AG09309 (cell line): ENCODE data around the gene RAP1GAP.

Experiments used
- DNase-seq: peaks from one replicate; pipeline ENCODE4 v3.0.0-alpha.2; 2010; ENCODE audit warnings: low read depth
- H3K4me3 ChIP-seq: 2 replicates; pipeline ENCODE4 v1.5.1; 2011; ENCODE audit warnings: mild to moderate bottlenecking, low read depth, low read length, moderate library complexity; ENCODE audit not compliant: control insufficient read depth
- CTCF ChIP-seq: IDR thresholded peaks from 2 replicates; pipeline ENCODE4 v1.5.1; 2011; ENCODE audit warnings: mild to moderate bottlenecking, low read depth, low read length, inconsistent platforms; ENCODE audit not compliant: insufficient read depth, control insufficient read depth; ENCODE audit errors: missing control alignments

The RAP1GAP gene

GRCh38 chr1:21663248-21663950, 5.8 kb downstream of the RAP1GAP start:
- no peak overlapping the region for H3K4me3 ChIP-seq
- DNase-seq = no peak

GRCh38 chr1:21662426-21663247, 6.5 kb downstream of the RAP1GAP start:
- no peak for DNase-seq
- no peak for TF ChIP-seq CTCF
- H3K4me3 ChIP-seq = no peak overlapping the region

More at GRCh38 chr1:21663248-21663950, 5.8 kb downstream of the RAP1GAP start:
- TF ChIP-seq CTCF = no peak

- H3K4me3 ChIP-seq = no peak overlapping the region
- TF ChIP-seq CTCF = no peak
- DNase-seq = no peak
Measured at GRCh38 chr1:21661886-21662285, 7.3 kb downstream of the RAP1GAP start.

- no peak overlapping the region for H3K4me3 ChIP-seq
- TF ChIP-seq CTCF = no peak
- no peak for DNase-seq
Measured at GRCh38 chr1:21659924-21660326, 9.2 kb downstream of the RAP1GAP start.

GRCh38 chr1:21659099-21659923, 9.8 kb downstream of the RAP1GAP start:
- DNase-seq = no peak
- peak; percentile 92 for TF ChIP-seq CTCF
- no peak overlapping the region for H3K4me3 ChIP-seq

GRCh38 chr1:21657456-21658190, 11.5 kb downstream of the RAP1GAP start:
- no peak overlapping the region for H3K4me3 ChIP-seq
- no peak for DNase-seq
- no peak for TF ChIP-seq CTCF
